ENCODE measurements around the gene CD164. TPM values are rescaled to one million over a fixed set of nuclear protein-coding genes. Genes with fewer than 3 reads are reported as not detected.
A peak's percentile ranks its signal among the peaks of the same experiment; 100 is the strongest.
"Not testable (repeated sequence)": the region's sequence is repeated elsewhere in the genome, so short reads cannot be mapped to it uniquely, and the experiment has no call there.

CD164 gene
- total and polyA plus RNA-seq, 2 of the 4 experiments (the other 2 are of a cell fraction): 146 to 150 TPM

DNA sequence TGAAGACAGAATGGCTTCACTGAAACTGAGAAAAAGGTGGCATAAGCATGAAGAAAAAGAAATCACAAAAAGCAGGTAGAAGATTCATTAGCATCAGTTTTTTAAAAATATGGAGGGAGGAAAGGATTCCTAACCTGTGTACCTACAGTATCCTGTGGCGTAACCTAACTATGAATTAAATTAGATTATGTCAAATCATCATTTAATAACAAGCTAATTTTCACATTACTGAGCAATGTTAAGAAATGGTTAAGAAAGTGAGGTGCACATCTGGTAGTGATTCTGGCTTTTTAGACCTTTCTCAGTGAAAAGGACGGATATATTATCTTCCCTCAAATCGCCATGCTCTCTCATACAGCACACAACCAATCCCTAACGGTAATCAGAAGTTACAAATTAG lies 12.5 kb downstream of the CD164 start:
- H3K4me1 ChIP-seq (ENCODE audit: control insufficient read depth, insufficient read depth, low read length): no peaks in the 10 kb centered on the region
- no peaks in the 10 kb centered on the region for H3K27me3 ChIP-seq (ENCODE audit: control insufficient read depth, insufficient read depth, low read length)
- no peak overlapping the region for H2AK5ac ChIP-seq (ENCODE audit: low read depth, low read length)
- WGBS, 2 experiments (ENCODE audit: extremely low coverage in 2 of 2, insufficient read length in 1 of 2): no CpG with 5 or more reads among the region's 4 CpGs
- H3K4ac ChIP-seq (ENCODE audit: low read depth, low read length): no peak overlapping the region
- H4K91ac ChIP-seq (ENCODE audit: insufficient read depth, low read depth, low read length): no peak overlapping the region
- ATAC-seq (ENCODE audit: low read depth) (no peak), DNase-seq (no peak)
- H3K9me3 ChIP-seq (ENCODE audit: control insufficient read depth, insufficient read depth, low read length): no peaks in the 10 kb centered on the region
- no peak overlapping the region for H4K8ac ChIP-seq (ENCODE audit: low read depth in 2 of 2, low read length in 2 of 2)
- no peak overlapping the region for H3K23ac ChIP-seq (ENCODE audit: low read depth, low read length)
- H4K5ac ChIP-seq (ENCODE audit: low read depth, low read length): no peak overlapping the region
- ChIA-PET CTCF (no interaction called here), POLR2A (ENCODE audit: unreplicated experiment) (no interaction called here)
- no peak overlapping the region for H2BK15ac ChIP-seq (ENCODE audit: low read depth, low read length)
- no peaks in the 10 kb centered on the region; the same call in 1 of the 2 replicates for H4K20me1 ChIP-seq (ENCODE audit: insufficient read depth, low read length)
- no peak overlapping the region for H3K56ac ChIP-seq (ENCODE audit: extremely low read depth, insufficient read depth, low read length)
- H3K9ac ChIP-seq (ENCODE audit: low read depth, low read length): no peak overlapping the region
- peaks cover 5% of the 10 kb centered on the region; the same call in 1 of the 2 replicates for H3K9me1 ChIP-seq (ENCODE audit: insufficient read depth, low read length)
- no peak overlapping the region for H2BK20ac ChIP-seq (ENCODE audit: low read depth, low read length)
- peaks cover 30% of the 10 kb centered on the region for H3K36me3 ChIP-seq (ENCODE audit: control insufficient read depth, insufficient read depth, low read length)
- no peak overlapping the region for H3K27ac ChIP-seq (ENCODE audit: insufficient read depth, low read length)
- intact Hi-C loops (cut with micrococcal nuclease): no loop called here
- no peak overlapping the region for H3K4me3 ChIP-seq (ENCODE audit: insufficient read depth, low read depth, low read length)
- dilution Hi-C loops (cut with HindIII; ENCODE audit: low sequenced_read_pairs, unreplicated experiment): no loop called here
- no TSS peak for BruUV-seq (replicated peaks)
- no peak overlapping the region for H2AK9ac ChIP-seq (replicated peaks; ENCODE audit: low read depth, low read length, poor library complexity)
- no peak overlapping the region for H2BK120ac ChIP-seq (ENCODE audit: low read depth, low read length)
- no peak overlapping the region for H3K4me2 ChIP-seq (ENCODE audit: low read depth, low read length)
- no peak overlapping the region for H2AFZ ChIP-seq (replicated peaks; ENCODE audit: low read length, poor library complexity)
- no peak overlapping the region for H2BK5ac ChIP-seq (ENCODE audit: low read depth, low read length, poor library complexity, severe bottlenecking)
- H3K14ac ChIP-seq (replicated peaks; ENCODE audit: low read depth, low read length): no peak overlapping the region
- in situ Hi-C loops (cut with MboI; ENCODE audit: low sequenced_read_pairs): no loop called here
- peak; percentile 52 for TF ChIP-seq MAFK (IDR thresholded peaks at IDR 0.05; ENCODE audit: low read depth, low read length)
- TF ChIP-seq CEBPB (IDR thresholded peaks at IDR 0.05; ENCODE audit: low read depth, low read length): no peak
- H3K79me1 ChIP-seq (ENCODE audit: low read depth in 1 of 2, low read length in 2 of 2): peaks cover 13 to 31% of the 10 kb centered on the region in 2 experiments
- H3K18ac ChIP-seq (ENCODE audit: low read depth, low read length): no peak overlapping the region

GRCh38 chr6:109364382-109365078 lies 17.7 kb downstream of the CD164 start:
- in situ Hi-C loops (cut with MboI; ENCODE audit: low sequenced_read_pairs); H3K27me3 ChIP-seq (ENCODE audit: control insufficient read depth, insufficient read depth, low read length); H4K5ac ChIP-seq (ENCODE audit: low read depth, low read length); H4K91ac ChIP-seq (ENCODE audit: insufficient read depth, low read depth, low read length); H3K4me2 ChIP-seq (ENCODE audit: low read depth, low read length); H2AFZ ChIP-seq (replicated peaks; ENCODE audit: low read length, poor library complexity); H3K56ac ChIP-seq (ENCODE audit: extremely low read depth, insufficient read depth, low read length); H3K9me3 ChIP-seq (ENCODE audit: control insufficient read depth, insufficient read depth, low read length); H3K18ac ChIP-seq (ENCODE audit: low read depth, low read length); ATAC-seq (ENCODE audit: low read depth); H3K9ac ChIP-seq (ENCODE audit: low read depth, low read length); H3K27ac ChIP-seq (ENCODE audit: insufficient read depth, low read length); intact Hi-C loops (cut with micrococcal nuclease); H2BK15ac ChIP-seq (ENCODE audit: low read depth, low read length); H2BK120ac ChIP-seq (ENCODE audit: low read depth, low read length); H3K23ac ChIP-seq (ENCODE audit: low read depth, low read length); H3K4ac ChIP-seq (ENCODE audit: low read depth, low read length); H4K8ac ChIP-seq (ENCODE audit: low read depth in 2 of 2, low read length in 2 of 2); H2BK5ac ChIP-seq (ENCODE audit: low read depth, low read length, poor library complexity, severe bottlenecking); dilution Hi-C loops (cut with HindIII; ENCODE audit: low sequenced_read_pairs, unreplicated experiment); H3K9me1 ChIP-seq (ENCODE audit: insufficient read depth, low read length); H2AK5ac ChIP-seq (ENCODE audit: low read depth, low read length); BruUV-seq (replicated peaks); CTCF ChIA-PET; DNase-seq; H4K20me1 ChIP-seq (ENCODE audit: insufficient read depth, low read length); H2AK9ac ChIP-seq (replicated peaks; ENCODE audit: low read depth, low read length, poor library complexity); H3K4me3 ChIP-seq (ENCODE audit: insufficient read depth, low read depth, low read length); POLR2A ChIA-PET (ENCODE audit: unreplicated experiment); H3K4me1 ChIP-seq (ENCODE audit: control insufficient read depth, insufficient read depth, low read length); H3K14ac ChIP-seq (replicated peaks; ENCODE audit: low read depth, low read length); H2BK20ac ChIP-seq (ENCODE audit: low read depth, low read length): not testable (repeated sequence)
- WGBS, 2 experiments (ENCODE audit: extremely low coverage in 2 of 2, insufficient read length in 1 of 2): no CpG with 5 or more reads among the region's 5 CpGs
- peaks cover 5 to 24% of the 10 kb centered on the region in 2 experiments; a peak in 3 of 4 replicates for H3K79me1 ChIP-seq (ENCODE audit: low read depth in 1 of 2, low read length in 2 of 2)
- H3K36me3 ChIP-seq (ENCODE audit: control insufficient read depth, insufficient read depth, low read length): peaks cover 30% of the 10 kb centered on the region
